NCI-H460 (cell line): ENCODE results near the gene CD226. TPM values are rescaled to one million over a fixed set of nuclear protein-coding genes. Genes with fewer than 3 reads are reported as not detected.
"Not testable (repeated sequence)": the region's sequence is repeated elsewhere in the genome, so short reads cannot be mapped to it uniquely, and the experiment has no call there.

Source experiments
- DNase-seq: peaks from one replicate; pipeline ENCODE4 v3.0.0-alpha.2; 2016; ENCODE audit warnings: low read depth; ENCODE audit errors: extremely low read depth
- total RNA-seq: library from RNA; depleted of rRNA; stranded (reverse); fragments of >200 nt; shearing (Covaris generic); gene quantifications from 2 replicates; pipeline ENCODE4 v1.2.3, GENCODE V29; 2014

The CD226 gene
- total RNA-seq, 1 experiment from 2014 or later = 45.5 TPM

GRCh38 chr18:69956665-69957620 is 9.3 kb upstream of the CD226 start:
- DNase-seq = no peak

- DNase-seq = no peak
Observed at GRCh38 chr18:69956057-69956456, 8.4 kb upstream of the CD226 start.

GRCh38 chr18:69954719-69955480 is 7.2 kb upstream of the CD226 start:
- no peak for DNase-seq

- no peak for DNase-seq
Observed at GRCh38 chr18:69953191-69953590, 5.5 kb upstream of the CD226 start.

GRCh38 chr18:69951182-69951581 is 3.5 kb upstream of the CD226 start:
- DNase-seq = no peak

GRCh38 chr18:69949538-69949936 is 1.9 kb upstream of the CD226 start:
- DNase-seq = no peak

- peak; percentile 76 for DNase-seq
Observed at GRCh38 chr18:69948919-69949537, 1.4 kb upstream of the CD226 start.

GRCh38 chr18:69948256-69948655 is 583 bp upstream of the CD226 start:
- DNase-seq = no peak

- DNase-seq = no peak
Observed at GRCh38 chr18:69946608-69947155, 991 bp downstream of the CD226 start.

GRCh38 chr18:69945220-69946114 is 2.2 kb downstream of the CD226 start:
- DNase-seq = no peak

- DNase-seq = no peak
Observed at GRCh38 chr18:69944436-69944835, 3.2 kb downstream of the CD226 start.

- DNase-seq = no peak
Observed at GRCh38 chr18:69943021-69943420, 4.7 kb downstream of the CD226 start.

- DNase-seq = no peak
Observed at GRCh38 chr18:69941183-69941582, 6.5 kb downstream of the CD226 start.

- not testable (repeated sequence) for DNase-seq
Observed at GRCh38 chr18:69939812-69940211, 7.9 kb downstream of the CD226 start.

GRCh38 chr18:69936191-69936558 is 11.5 kb downstream of the CD226 start:
- no peak for DNase-seq

- peak; percentile 51 for DNase-seq
Observed at GRCh38 chr18:69935319-69936190, 12.1 kb downstream of the CD226 start.

- DNase-seq = no peak
Observed at GRCh38 chr18:69934601-69935265, 12.9 kb downstream of the CD226 start.

GRCh38 chr18:69929041-69929774 is 18.5 kb downstream of the CD226 start:
- no peak for DNase-seq
